GM08714 (cell line): Measurements from ENCODE around the gene EGR2.

Experiments
- H3K4me3 ChIP-seq: fragments of 200-500 bp; sonication (Bioruptor generic); 2 replicates; pipeline ENCODE4 v1.5.1; 2014; ENCODE audit warnings: mild to moderate bottlenecking, low read length, inconsistent platforms
- ZNF274 ChIP-seq: IDR thresholded peaks from 2 replicates; pipeline ENCODE4 v1.6.1; 2012; ENCODE audit warnings: mild to moderate bottlenecking, low read depth, low read length

The EGR2 gene

GRCh38 chr10:62813453-62813852 lies 2.7 kb downstream of the EGR2 start:
- no peak for TF ChIP-seq ZNF274
- no peak overlapping the region for H3K4me3 ChIP-seq

- no peak overlapping the region for H3K4me3 ChIP-seq
- TF ChIP-seq ZNF274 = no peak
Measured at GRCh38 chr10:62812672-62813439, 3.3 kb downstream of the EGR2 start.

- H3K4me3 ChIP-seq = no peak overlapping the region; the same call in 1 of the 2 replicates
- TF ChIP-seq ZNF274 = no peak
Measured at GRCh38 chr10:62811159-62811875, 4.8 kb downstream of the EGR2 start.

GRCh38 chr10:62810156-62810902 lies 5.8 kb downstream of the EGR2 start:
- no peak for TF ChIP-seq ZNF274

GRCh38 chr10:62806251-62806650 lies 9.9 kb downstream of the EGR2 start:
- TF ChIP-seq ZNF274 = no peak
- peak overlapping the region; percentile 83 for H3K4me3 ChIP-seq

More at GRCh38 chr10:62810156-62810902, 5.8 kb downstream of the EGR2 start:
- no peak overlapping the region for H3K4me3 ChIP-seq

GRCh38 chr10:62805231-62806099 lies 10.7 kb downstream of the EGR2 start:
- H3K4me3 ChIP-seq = peak overlapping the region; percentile 83
- no peak for TF ChIP-seq ZNF274

GRCh38 chr10:62804356-62805230 lies 11.6 kb downstream of the EGR2 start, which contains the start of gene ADO:
ADO (plus strand) TSS chr10:62804720; CDS start chr10:62805060, 340 bp downstream.
- TF ChIP-seq ZNF274 = no peak
- H3K4me3 ChIP-seq = peak within 1 kb of the TSS; percentile 83

- peak overlapping the region; percentile 83; the same call in 1 of the 2 replicates for H3K4me3 ChIP-seq
- no peak for TF ChIP-seq ZNF274
Measured at GRCh38 chr10:62803724-62804355, 12.3 kb downstream of the EGR2 start.

GRCh38 chr10:62801871-62802270 lies 14.3 kb downstream of the EGR2 start:
- no peak overlapping the region for H3K4me3 ChIP-seq
- TF ChIP-seq ZNF274 = no peak

GRCh38 chr10:62796896-62797295 lies 19.3 kb downstream of the EGR2 start:
- H3K4me3 ChIP-seq = no peak overlapping the region
- no peak for TF ChIP-seq ZNF274

- TF ChIP-seq ZNF274 = no peak
- no peak overlapping the region for H3K4me3 ChIP-seq
Measured at GRCh38 chr10:62795762-62796161, 20.4 kb downstream of the EGR2 start.

- TF ChIP-seq ZNF274 = no peak
- no peak overlapping the region for H3K4me3 ChIP-seq
Measured at GRCh38 chr10:62795100-62795499, 21.1 kb downstream of the EGR2 start.
